Measurements from ENCODE around the gene EPS8L1.
A peak's percentile ranks its signal among the peaks of the same experiment; 100 is the strongest.
"Not testable (repeated sequence)": the region's sequence is repeated elsewhere in the genome, so short reads cannot be mapped to it uniquely, and the experiment has no call there.

EPS8L1 gene

DNA sequence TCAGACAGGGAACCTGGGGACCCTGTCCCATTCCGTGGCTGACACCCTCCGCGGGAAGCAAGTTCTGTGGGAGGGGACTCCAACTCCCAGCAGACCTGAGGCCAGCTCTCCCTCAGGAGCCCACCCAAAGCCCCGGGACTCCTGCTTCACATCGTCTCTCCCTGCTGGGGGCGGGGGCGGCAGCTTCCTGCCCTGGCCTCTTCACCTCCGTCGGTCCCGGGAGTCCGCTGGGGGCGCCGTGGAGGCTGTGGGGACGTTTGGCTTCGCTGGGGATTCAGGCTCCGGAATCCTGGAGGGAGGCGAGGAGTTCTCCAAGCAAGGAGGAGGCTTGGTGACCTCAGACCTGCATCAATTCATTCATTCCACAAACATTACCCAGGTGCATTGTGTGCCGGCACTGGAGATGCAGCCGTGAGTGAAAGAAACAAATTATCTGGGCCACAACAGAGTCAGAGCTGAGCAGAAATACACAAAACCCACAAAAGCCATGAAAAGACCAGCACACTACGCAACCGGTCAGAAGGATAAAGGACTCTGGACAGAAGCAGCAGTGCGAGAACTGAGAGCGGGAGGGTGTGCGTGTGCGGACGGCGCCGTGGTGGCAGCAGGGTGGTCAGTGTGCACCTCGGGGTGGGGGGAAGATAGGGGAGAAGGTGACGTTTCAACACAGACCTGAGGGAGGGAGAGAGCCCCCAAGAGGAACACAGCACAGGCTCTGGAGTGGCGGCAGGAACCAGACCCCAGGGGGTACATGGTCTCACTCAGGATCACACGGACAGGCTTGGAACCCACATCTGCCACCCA, 19.0 kb downstream of the EPS8L1 start:
- DNase-seq (ENCODE audit: low spot score): no peak

DNA sequence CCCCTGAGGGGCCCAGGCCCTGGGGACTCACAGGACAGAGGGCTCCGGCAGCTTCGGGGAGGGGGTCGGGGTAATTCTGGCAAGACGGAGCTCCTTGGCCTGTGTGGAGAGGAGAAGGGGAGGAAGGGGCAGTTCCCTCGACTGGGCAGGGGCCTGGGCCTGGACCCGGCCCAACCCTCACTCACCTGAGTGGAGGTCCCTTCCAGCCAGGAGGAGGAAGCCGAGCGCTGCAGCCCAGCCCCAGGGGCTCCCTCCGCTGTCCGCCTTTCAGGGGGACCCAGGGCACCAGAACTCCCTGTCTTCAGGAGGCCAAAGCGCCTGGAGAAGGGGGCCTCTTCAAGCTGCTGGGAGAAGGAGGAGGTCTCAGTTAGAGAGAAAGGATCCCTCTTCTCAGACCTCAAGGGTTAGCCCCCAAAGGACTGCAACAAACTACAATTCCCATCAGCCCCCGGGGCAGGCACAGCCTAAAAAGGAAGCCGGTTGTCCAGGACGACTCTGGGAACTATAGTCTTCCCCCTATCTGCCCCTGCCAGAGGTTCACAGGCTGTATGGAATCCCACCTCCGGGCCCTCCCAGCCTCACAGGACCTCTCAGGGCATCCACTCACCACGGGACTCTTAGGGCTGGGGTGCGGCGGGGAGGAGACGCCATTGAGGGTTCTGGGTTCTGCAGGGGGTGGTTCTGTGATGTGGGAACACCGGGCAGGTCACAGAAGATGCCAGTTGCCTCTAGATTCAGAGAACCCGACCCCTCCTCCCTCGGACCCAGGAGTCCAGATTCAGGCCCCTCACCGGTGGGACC, 19.8 kb downstream of the EPS8L1 start:
- DNase-seq (ENCODE audit: low spot score): no peak

DNA sequence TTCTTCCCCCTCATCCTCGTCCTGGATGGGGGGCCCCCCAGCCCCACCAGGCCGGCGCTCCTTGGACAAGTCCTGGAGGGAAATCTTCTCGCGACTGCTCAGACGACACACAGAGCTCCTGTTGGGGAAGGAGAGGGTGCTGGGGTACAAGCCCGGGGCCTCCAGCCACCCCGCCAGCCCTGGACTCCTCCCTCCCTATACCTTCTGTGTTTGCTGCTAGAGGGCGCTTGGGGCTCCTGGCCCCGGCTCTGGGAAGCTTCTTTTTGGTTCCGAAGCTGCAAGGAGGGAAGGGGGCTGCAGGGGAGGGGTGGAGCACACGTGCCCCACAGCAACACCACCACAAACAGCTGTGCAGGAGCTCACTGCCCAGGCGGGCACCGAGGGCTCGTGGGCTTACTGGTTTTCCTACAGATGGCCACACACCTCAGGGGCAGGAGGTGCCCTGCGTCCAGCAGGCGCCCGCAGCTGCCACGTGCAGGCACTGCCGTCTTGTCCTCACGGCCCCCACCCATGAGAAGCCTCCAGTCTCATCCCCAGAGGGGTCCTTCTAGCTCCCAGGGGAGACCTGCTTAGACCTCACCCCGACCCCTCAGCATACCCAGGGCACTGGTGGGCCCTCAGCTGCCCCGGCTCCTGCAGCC, 20.5 kb downstream of the EPS8L1 start:
- no peak for DNase-seq (ENCODE audit: low spot score)

DNA sequence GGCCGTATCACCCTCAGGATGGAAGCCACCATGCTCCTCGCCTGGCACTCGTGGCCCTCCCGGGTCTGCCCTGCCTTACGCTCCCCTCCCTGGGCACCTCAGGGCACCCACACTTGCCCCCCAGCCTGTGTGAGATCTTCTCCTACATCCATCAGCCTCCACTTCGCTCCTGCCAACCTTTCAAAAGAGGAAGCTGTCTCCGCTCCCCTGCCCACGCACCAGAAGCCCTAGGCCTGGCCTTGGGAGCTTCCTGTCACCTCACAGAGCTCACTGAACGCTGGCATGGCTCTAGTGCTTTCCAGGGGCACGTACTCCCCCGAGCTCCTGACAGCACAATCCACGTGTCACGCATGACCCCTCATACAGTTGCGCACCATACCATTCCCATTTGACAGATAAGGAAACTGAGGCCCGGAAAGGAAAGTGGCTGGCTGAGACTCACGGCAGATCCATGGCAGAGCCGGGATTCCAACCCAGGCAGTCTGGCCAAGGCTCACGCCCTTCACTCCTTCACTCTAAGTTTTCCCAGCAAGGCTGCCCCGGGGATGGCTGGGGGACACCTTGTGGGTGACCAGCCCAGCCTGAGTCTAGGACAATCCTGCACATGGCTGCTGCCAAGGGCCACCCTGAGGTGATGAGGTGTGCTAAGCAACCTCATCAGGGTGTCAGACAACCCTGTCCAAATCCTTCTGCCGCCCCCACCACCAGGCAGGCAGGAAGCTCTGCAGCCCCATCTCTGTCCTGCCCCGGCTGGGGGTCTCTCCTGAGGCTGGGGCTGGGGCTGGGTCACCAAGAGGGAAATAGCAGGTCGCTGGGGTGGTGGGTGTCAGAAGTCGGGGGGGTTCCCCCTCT, 22.4 kb downstream of the EPS8L1 start:
- no peak for DNase-seq (ENCODE audit: low spot score)

GRCh38 chr19:55098716-55099556, 23.3 kb downstream of the EPS8L1 start:
- DNase-seq (ENCODE audit: low spot score): no peak

GRCh38 chr19:55099557-55100506, 24.2 kb downstream of the EPS8L1 start:
- DNase-seq (ENCODE audit: low spot score): no peak

DNA sequence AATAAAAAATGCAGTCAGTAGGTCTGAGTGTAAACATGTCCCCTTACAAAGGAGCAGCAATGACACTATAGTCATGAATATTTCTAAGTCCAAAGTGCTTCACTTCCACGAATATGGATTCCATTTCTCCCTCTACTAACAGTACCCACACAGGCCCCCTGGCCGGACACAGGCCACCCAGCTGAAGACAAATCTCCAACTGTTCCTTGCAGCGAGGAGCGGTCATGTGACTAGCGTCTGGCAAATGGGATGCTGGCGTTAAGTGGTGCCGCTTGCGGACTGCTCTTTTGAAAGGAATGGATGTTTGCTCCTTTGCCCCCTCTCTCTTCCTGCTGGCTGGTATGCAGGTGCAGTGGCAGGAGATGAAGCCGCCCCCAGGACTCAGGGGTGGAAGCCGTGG, 25.6 kb downstream of the EPS8L1 start:
- no peak for DNase-seq (ENCODE audit: low spot score)

GRCh38 chr19:55103190-55103589, 27.5 kb downstream of the EPS8L1 start:
- DNase-seq (ENCODE audit: low spot score): no peak

DNA sequence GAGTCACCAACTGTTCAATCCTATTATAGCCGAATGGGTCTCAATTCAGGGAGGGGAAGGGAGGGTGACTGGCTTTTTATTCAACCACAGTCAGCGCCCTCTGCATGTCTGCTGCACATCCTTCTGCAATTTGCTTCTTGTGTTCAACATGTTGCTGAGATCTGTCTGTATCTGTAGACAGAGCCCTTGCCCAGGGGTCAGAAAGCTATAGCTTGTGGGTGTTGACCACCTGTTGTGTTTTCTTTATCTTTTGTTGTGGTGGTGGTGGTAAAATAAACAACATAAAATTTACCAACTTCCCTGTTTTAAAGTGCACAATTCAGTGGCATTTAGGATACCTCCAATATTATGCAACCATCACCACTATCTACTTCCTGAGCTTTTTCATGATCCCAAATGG, 29.6 kb downstream of the EPS8L1 start:
- no peak for DNase-seq (ENCODE audit: low spot score)

DNA sequence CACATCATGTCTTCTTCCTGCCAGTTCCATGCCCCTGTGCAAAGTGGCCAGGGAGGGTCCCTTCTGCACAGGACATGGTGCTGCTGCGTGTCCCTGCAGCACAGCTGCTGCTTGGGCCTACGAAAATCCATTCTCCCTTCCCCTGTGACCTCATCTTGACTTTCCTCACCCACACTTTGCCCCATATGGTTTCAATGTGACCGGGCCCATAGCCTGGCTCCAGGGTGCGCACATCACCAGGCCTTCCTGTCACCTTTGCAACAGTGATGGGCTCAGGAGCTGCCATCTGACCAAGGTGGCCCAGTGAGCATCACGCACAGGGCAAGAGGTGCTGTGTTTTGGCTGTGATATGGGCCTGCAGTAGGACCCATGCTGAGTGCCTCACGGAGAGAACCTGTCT, 30.9 kb downstream of the EPS8L1 start:
- no peak for DNase-seq (ENCODE audit: low spot score)

GRCh38 chr19:55107252-55107651, 31.6 kb downstream of the EPS8L1 start:
- not testable (repeated sequence) for DNase-seq (ENCODE audit: low spot score)

DNA sequence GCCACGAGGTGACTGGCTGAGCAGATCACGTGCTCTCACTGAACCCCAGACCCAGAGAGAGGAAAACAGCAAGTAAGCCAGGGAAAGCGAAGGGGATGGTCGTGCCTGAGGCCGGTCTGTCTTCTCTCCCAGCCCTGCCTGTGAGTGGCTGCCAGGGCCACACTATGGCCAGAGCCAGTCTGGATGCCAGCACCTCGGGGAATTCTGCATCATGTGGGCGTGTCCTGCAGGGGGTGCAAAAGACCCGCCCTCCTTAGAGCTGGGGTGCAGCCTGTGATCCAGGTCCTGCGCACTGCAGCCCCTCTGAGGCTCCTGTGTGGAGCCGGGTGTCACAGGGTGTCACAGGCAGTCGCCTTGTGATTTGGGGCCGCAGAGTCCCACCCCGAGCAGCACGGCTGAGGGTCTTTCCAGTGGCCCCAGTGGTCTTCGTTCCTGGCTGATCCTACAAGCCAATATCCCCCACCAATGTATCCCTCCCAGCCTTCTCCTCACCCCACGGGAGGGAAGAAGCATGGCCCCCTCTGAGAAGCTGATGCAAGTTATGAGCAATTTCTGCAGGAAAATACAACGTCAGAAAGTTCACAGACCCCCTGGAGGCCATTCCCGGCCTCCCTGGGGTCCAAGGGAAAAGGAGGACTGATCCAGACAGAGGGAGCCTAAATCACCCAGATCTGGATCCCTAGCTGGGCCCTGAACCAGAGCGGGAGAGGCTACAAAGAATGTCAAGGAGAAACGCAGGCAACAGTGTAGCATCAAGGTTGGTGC, 34.0 kb downstream of the EPS8L1 start:
- no peak for DNase-seq (ENCODE audit: low spot score)

GRCh38 chr19:55111238-55111831, 35.7 kb downstream of the EPS8L1 start:
- no peak for DNase-seq (ENCODE audit: low spot score)

GRCh38 chr19:55112246-55112776, 36.6 kb downstream of the EPS8L1 start:
- DNase-seq (ENCODE audit: low spot score): no peak

- no peak for DNase-seq (ENCODE audit: low spot score)
These were observed 37.3 kb downstream of the EPS8L1 start for GRCh38 chr19:55112777-55113569.

DNA sequence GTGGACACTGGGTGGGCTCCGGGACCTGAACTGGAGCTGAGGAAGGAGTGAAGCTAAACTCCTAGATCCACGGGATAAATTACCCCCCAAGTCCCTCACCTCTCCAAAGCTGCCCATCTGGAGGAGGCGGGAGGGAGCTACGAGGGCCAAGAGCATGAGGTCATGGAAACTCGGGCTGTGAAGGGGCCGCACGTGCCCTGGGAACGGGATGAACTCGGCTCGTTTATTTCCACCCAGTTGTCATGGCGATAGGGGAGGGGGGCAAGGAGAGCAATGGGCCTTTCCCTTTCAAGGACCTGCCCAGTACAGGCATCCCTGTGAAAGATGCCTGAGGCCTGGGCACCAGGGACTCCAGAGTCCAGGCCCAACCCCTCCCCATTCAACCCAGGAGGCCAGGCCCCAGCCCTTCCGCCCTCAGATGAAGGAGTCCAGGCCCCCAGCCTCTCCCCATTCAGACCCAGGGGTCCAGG, 37.9 kb downstream of the EPS8L1 start:
- DNase-seq (ENCODE audit: low spot score): peak; percentile 80

- no peak for DNase-seq (ENCODE audit: low spot score)
These were observed 39.0 kb downstream of the EPS8L1 start for GRCh38 chr19:55114566-55115145.

Measured in Ammon's horn (tissue), 1 donor.